ENCODE data around the gene ATP11C.
"Not testable (repeated sequence)": the region's sequence is repeated elsewhere in the genome, so short reads cannot be mapped to it uniquely, and the experiment has no call there.

The ATP11C gene

DNA sequence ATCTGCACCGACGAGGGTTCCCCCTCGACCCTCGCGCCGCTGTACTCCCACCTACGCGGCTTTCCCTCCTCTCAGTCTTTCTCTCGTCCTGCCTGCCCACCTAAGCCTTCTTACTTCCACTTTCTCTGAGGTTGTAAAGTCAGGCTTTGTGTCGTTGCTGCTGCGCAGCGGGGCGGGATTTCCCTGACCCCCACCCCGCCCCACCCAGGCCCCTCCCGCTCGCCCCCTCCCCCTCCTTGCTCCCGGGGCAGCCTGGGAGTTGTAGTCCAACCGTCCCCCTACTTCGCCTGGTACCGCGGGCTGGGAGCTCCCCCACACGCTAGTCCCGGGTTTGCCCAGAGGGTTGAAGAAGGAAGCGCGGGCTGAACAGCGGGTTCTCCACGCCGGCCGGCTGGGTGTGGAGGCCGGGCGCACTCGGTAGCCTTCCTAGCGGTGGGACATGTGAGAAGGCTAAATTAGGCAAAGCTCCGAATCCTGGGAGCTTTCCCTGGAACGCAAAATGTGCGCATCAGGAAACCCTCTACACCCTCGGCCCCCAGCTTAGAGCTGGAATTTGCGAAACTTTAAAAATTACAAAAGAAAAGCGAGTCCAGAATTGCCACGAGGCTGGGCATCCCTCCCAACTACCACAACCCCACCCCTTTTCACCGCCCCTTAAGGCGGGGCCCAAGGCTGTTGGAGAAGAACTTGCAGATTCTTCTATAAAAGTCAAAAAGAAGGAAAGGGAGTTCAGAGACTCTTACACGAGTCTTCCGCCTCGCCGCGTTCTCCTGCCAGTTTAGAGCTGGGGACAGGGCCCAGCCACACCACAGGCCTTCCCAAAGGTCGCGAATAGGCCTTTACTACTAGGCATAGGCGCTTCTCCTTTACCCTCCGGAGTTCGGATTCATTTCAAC lies at the start of gene ATP11C:
ATP11C (minus strand) TSS at position 153 of the 896 bp plus-strand sequence. CDS start 1,011 bp downstream, outside the sequence.
- DNase-seq = peak; percentile 87

DNA sequence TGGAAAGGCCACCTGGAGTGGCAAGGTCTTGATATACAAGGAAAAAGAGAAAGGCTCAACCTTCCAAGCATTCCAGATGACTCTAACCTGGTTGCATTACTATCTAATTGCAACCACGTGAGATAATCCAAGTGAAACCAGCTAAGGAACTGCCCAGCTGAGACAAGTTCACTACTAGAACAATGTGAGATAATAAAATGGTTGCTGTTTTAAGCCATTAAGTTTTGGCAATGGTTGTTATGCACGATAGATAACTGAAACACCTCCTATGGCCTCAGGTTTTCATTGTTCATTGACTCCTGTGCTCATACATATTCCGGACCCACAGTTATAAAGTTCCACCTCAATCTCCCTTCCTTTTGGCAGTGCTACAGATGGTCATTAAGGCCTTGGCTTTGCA lies 41.6 kb upstream of the ATP11C start:
- no peak for DNase-seq

DNA sequence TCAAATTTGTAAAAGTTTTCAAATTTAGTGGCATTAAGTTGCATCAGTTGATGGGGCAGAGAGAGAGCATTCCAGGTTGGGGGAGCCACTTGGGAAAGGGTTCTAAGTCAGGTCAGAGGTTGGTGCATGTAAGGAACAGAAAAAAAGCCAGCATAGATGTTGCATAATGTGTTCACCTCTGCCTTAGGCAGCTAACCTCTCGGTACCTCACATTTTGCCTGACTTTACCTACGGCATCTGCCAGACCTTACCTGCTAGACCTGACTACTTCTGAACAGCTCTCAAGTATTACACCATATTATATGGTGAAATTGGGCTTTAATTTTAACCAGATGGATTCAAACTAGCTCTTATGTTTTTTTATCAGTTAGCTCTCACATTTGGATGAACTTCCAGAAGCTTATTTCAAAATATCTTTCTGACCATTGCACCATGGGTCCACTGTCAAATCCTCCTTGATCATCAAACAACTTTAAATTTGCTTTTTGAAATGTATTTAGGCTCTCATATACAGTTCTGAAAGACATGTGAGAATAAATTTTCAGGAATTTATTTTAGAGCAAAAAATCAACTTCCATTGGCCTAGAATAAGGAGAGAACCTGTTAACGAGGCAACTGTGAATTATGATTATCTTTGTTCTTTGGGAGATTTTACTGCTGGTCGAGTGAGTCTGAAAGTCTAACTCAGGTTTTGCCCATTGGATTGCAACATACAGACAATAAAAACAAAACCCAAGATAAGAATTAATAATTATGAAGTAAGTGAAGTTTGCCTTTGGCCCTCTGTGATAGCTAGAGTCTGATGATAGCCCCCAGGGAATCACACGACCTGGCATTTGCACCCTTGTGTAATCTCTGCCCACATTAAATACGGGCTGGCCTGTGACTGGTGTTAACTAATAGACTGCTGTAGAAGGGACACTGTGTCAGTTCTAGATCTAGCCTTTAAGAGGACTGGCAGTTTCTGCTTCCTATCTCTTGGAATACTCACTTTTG lies 40.1 kb upstream of the ATP11C start:
- DNase-seq = no peak

DNA sequence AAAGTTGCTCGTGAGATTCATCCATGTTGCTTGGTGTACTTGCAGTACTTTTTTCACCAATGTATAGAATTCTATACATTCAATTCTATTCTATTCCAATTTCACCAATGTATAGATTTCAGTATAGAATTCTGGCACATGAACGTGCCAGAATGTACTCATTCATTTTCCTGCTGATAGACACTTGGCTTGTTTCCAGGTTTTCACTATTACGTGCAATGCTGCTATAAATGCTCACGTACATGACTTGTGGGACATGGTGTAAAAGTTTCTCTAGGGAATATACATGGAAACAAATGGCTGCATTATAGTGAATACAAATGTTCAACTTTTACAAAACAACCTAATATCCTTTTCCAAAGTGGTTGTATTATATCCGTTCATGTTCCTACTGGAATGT lies 39.3 kb upstream of the ATP11C start:
- DNase-seq = no peak

DNA sequence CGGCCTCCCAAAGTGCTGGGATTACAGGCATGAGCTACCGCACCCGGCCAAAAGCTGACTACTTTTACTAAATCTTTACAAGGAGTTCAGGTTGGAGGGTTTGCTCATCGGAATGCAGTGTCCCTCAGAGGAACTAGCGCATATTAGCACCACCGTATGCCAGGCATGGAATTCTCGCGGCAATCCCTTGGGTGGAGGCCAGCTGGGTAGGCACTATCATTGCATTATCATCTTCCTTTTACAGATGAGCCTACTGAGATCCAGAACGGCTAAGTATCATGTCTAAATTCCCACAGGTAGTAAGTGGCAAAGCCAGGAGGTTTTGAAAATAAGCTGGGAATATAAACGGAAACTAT lies 38.5 kb upstream of the ATP11C start:
- DNase-seq = no peak

DNA sequence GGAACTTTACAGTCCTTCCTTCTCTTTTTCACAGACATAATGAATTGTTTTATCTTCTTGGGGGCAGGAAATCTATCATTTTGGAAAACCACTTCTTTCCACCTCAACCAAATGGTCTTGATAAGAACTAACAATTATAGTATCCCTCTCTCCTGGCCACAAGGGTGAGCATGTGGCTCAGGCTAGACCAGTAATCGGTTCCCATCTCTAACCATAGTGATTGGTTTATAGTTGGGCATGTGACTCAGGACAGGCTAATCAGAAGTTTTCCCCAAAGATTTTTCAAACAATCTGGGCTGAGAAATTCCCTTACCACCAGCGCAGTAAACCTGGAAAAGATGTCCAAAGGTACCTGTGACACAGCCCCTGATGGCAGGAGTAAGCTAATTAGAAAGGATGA lies 36.4 kb upstream of the ATP11C start:
- no peak for DNase-seq

DNA sequence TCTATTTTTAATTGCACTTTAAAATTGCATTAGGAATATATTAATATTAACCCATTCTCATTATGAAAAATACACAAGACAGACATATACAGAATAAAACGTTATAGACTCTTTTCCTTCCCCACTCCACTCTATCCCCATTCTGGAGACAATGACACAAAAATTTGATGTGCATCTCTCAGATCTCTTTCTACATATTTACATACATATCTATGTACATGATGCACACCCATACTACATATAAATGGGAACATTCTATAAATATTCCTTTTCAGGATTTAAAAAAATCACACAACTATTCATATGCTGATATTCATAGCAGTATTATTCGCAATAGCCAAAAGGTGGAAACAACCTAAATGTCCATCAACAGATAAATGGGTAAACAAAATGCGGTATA lies 34.9 kb upstream of the ATP11C start:
- no peak for DNase-seq

DNA sequence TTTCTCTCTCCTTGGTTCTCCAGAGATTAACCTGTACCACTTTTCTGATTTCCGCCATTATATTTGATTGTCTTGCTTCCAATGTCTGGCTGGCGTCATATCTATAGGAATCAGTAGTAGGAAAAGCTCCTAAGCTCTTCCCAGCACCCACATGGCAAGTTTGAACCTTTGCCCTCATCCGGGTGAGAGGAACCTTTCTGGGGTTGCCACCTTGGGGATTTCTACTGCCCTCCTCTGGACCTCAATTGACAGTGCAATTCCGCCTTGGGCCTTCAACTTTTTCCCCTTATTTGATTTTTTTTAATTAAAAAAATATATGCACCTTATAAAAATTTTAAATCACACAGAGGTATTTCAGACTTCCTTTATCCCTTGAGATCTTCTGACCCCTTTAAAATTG lies 34.4 kb upstream of the ATP11C start:
- DNase-seq = peak; percentile 24

DNA sequence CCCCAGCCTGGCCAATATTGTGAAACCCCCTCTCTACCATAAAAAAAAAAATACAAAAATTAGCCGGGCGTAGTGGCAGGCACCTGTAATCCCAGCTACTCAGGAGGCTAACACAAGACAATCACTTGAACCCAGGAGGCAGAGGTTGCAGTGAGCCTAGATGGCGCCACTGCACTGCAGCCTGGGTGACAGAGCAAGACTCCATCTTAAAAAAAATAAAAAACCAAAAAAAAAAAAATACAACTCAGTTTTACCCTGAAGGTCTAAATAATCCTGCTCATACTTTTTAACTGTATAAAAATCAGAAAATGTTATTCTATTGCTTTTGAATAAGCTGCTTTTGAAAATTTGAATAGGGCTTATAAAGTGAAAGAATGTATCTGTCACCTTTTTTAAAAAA lies 33.3 kb upstream of the ATP11C start:
- not testable (repeated sequence) for DNase-seq

DNA sequence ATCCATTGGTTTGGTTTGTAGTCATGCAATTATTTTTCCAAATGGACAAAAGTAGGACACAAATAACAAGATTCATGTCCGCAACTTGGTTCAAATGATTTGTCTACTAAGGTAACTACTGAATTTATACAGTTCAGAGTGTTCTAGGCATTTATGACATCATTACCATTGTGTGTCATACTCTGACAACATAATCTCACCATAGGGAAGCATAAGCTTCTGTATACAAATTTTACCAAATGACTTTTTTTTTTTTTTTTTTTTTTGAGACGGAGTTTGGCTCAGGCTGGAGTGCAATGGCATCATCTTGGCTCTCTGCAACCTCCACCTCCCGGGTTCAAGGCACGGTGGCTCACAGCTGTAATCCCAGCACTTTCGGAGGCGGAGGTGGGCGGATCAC lies 32.6 kb upstream of the ATP11C start, which contains the start of gene CXorf66:
CXorf66 (minus strand) TSS at position 101 of the 400 bp plus-strand sequence; CDS start at position 76, 25 bp downstream.
- no peak for DNase-seq

DNA sequence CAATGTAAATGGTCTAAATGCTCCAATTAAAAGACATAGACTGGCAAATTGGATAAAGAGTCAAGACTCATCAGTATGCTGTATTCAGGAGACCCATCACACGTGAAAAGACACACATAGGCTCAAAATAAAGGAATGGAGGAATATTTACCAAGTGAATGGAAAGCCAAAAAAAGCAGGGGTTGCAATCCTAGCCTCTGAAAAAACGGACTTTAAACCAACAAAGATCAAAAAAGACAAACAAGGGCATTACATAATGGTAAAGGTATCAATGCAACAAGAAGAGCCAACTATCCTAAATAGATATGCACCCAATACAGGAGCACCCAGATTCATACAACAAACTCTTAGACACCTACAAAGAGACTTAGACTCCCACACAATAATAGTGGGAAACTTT lies 28.2 kb upstream of the ATP11C start:
- DNase-seq = not testable (repeated sequence)

DNA sequence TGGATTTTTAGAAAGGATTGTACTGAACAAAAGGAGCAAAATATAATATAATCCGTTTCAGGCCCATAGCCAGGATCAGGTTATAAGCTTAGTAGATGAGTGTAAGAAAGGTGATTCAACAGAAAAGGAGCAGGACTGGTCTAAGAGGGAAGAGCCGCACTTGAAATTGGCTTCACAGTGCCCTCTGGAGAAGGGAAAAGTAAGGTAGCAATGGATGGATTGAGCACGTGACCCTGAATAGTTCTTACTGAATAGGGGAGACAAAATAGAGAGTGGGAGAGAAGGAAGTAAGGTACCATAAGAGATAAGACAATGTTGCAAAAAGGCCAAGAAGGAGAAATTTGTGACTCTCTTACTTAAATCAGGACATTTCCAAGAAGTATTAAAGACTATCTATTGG lies 16.9 kb upstream of the ATP11C start:
- DNase-seq = no peak

DNA sequence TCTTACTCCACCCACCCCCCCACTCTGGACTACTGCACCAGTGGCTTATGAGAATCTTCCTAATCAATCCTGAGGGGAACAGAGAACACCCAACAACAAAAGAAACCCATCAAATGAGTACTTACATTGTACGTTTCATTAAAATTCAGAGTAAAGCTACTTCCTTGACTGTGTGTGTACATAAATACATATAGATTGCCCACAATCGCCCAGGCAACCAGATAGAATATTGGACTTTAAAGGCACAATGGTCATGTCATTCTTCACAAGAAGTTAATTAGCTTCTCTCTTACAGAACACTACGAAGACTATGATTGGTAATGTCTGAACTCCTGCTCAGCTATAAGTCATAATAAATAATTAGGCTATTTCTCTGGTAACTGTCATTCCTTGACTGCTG lies 12.2 kb upstream of the ATP11C start:
- DNase-seq = no peak

DNA sequence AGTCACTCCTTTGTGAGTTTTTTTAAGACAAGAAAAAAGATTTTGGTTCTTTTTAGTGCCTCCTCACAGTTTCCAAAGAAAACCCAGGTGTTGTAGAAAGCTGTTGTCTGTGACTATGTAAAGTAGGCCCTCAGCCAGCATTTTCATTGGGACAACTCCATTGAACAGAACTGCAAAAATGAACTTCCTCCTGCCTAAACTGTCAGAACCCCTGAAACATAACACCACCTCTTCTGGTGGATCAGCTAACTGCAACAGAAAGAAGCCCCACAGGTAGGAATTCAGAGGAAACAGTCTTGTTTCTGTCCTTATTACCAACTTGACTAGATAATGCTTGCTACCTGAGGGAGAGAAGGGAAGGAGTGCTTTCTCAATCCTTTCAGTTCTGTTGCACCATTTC lies 3.4 kb upstream of the ATP11C start:
- peak; percentile 24 for DNase-seq

DNA sequence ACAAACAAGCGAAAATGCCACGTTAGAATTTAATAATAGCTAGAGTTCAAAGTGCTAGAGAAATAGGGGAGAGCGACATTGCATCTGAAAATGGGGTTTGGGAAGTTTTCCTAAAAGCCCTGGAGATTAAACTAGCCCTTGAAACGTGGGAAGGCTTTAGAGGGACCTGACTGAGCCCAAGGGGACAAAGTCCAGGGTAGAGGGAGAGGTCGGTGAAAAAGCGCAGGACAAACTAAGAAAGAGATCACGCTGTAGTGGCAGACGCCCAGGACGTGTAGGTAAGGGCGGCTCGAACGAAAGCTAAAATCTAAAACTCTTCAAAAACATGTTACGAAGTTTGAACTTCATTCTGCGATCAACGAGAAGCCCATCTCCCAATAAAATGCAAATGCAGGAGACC lies 1.1 kb upstream of the ATP11C start:
- DNase-seq = no peak

DNA sequence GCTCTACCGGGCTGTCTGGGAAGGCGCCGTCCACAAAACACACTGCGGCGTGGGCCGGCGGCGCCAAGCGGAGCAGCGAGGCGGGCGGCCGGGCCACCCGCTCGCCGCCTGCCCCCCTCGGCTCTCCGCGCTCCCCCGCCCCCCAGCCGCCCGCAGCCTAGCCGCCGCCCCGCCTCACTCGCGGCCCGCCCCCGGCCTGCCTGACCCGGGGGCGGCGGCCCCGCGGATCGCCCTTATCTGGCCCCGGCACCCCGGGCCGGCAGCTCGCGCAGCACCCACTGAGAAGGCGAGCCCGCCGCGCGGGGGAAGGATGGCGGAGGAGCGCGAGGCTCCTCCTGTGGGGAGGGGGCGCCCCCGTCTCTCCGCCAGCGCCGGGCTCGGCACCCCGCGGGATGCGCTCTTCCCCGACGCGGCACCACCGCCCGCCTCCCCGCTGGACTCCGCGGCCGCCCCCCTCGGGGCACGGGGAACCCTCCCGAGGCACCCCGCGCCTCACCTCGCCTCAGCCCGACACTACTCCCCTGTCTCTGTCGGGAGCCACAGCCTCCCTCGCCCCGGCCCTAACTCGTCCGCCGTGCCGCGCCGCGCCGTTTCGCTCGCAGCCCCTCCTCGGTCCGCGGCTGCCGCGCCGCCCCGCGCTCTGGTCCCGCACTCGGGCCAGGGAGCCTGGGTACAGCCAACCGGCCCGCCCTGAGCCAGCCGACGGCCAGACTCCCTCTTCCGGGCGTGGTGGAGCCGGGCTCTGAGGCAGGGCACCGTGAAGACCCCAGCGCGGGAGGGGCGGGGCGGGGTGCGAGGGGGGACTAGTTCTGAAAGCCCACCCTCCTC lies 566 bp downstream of the ATP11C start:
- DNase-seq = peak; percentile 65

DNA sequence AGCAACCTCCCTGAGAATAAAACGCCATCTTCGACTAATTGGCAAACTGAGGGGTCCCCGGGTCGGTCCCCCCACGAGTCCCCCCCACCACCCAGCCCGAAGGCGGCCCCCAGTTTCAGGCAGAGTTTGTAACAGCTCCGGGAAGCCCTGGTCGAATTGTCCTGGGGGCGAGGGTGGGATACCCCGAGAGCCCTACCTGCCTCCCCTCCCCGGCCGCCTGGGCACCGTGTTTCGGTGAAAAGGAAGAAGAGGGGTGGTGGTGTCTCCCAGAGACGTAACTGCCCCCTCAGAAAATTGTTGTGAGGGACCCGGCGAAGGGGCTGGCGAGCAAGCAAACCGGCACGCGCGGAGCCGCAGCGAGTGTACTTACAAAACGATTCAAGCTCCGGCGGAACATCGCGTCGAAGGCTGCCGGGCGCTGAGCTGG lies 1.2 kb downstream of the ATP11C start:
- no peak for DNase-seq

DNA sequence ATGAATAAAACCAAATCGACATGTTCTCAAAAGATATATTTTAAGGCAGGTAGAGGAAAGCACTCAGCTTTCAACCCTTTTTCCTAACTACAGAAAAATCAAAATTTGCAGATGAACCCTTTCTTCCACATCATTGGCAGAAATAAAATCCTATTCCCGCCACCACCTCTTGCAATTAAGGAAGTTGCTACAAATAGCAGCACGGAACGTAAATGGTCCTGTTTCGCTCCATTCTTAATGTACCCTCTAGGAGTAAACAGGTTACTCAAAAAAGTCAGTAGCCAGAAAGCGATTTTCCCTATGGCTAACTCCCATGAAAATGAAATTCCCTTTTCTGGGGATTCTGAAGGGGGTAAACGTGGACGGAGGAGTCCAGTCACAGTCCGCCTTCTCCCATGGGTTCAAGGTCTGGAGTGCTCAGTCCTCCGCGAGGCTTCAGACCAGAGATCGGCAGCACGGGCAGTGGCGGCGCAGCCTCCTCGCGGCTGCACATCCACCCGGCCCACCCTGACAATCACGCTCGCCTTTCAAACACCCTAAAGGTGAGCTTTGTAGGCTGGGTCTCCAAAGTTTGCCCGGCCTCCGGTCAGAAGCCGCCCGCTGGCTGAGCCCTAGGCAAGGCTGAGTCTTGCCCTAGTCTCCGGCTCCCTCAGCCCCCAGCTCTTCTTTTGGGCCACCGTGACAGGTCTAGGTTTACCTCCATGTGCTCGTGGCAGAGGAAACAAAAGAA lies 1.8 kb downstream of the ATP11C start:
- peak; percentile 33 for DNase-seq

DNA sequence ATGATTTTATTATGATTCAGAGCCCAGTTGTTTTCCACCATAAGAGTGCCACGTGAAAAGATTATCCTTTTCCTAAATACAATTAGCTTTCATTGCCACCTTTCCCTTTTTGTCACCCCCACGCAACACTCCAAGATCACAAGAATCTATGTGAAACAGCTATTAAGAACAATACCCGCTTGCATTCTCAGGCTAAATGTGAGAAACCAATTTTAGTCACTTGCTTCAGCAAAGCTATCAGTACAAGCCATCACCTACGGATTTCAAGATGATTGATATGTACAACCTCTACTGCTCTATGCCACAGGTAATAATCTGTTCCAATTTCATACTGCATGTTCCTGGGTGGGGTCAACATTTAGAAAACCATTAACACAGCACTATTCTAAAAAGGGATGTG lies 2.5 kb downstream of the ATP11C start:
- DNase-seq = no peak

DNA sequence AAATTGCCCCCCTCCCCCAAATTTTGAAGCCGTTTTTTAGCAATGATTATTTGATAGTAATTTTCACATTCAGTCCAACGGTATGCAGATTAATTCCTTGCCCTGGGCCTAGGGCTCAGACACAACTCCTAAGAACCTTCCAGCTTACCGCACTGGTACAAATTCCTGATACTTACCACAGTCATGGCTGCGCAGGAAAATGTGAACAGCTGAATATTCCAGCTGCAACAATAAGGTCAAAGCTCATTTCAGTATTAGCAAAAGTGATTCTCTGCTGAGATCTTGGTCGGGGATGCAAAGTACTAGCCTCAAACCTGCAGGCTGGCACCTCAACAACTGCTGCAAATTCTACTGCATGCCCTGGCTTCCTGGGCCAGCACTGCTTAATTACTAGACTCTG lies 3.0 kb downstream of the ATP11C start:
- DNase-seq = no peak

DNA sequence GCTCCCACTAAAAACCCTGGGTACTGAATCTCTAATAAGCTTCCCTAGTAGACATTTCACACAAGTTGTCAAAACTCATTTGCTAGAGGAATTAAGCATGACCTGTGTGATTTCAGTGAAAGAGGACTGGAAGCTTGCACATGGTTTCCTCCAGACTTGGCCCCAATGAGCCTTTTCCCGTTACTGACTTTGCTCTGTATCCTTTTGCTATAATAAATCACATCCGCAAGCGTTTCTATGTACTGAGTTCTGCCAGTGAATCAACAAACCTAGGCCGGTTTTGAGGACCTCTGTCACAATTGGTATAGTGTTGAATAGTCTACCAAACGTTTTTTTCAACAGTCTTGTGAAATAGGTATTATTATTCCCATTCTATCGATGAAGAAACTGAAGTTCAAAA lies 8.2 kb downstream of the ATP11C start:
- no peak for DNase-seq

Data from hematopoietic multipotent progenitor cell treated with erythropoietin and hydrocortisone succinate and interleukin-3 and kit ligand, for 6 days (in vitro differentiated cells).